ENCODE results near the gene UNC13D.
A peak's percentile ranks its signal among the peaks of the same experiment; 100 is the strongest.

UNC13D gene

GRCh38 chr17:75834279-75834920 lies 9.8 kb downstream of the UNC13D start:
- no peak for DNase-seq (ENCODE audit: low read depth in 3 of 3)

DNA sequence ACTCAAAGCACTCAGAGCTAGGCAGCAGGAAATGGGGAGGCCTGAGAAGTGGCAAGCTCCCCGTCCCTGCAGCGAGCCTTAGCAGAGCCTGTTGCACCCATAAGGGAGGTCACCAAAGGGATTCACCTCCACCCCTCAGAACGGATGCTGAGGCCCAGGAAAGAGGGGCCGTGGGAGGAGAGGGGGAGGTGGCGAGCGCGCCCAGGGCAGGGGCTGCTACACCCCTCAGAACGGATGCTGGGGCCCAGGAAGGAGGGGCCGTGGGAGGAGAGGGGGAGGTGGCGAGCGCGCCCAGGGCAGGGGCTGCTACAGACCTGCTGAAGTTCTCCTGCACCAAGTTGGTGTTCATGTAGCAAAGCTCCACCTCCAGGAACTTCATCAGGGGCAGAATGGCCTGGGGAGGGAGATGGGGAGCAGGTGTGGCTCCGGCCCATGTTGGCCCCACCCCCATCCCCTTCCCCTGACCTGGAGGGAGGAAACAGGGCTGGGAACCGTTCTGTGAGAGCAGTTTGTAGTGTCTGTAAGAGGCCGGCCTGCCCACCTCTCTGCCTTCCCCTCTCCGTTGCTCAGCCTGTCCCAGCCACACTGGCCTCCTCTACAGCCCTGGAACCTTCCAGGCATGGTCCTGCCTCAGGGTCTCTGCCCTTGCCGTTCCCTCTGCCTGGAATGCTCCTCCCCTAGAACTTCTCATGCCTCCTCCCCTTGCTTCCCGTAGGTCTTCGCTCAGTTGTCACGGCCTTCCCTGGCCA lies 11.4 kb downstream of the UNC13D start:
- DNase-seq (ENCODE audit: low read depth in 3 of 3), result no peak

GRCh38 chr17:75832164-75832651 lies 12.0 kb downstream of the UNC13D start:
- DNase-seq (ENCODE audit: low read depth in 3 of 3), result no peak

DNA sequence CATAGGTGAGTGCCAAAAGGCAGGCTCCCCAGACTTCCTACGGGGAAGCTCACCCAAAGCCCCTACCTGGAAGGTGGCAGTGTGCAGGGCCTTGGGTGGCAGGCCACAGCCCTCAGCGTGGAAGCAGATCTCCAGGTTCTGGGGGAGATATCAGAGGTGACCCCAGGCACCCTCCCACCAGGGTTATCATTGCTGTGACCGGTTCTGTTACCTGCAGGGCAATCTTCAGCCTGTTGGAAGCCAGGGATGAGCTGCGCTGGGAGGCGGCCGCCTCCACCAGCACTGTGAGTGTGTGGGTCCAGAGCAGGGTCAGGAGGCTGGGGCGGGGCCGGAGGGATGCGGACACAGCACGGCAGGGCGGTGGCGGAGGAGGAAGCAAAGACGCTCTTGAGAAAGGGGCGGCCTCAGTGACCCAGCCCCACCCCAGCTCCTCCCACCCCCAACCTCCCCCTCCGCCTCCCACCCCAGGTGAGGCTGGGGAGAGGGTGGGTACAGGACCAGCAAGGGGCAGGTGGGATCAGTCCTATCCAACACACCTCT lies 13.1 kb downstream of the UNC13D start:
- no peak for DNase-seq (ENCODE audit: low read depth in 3 of 3)

DNA sequence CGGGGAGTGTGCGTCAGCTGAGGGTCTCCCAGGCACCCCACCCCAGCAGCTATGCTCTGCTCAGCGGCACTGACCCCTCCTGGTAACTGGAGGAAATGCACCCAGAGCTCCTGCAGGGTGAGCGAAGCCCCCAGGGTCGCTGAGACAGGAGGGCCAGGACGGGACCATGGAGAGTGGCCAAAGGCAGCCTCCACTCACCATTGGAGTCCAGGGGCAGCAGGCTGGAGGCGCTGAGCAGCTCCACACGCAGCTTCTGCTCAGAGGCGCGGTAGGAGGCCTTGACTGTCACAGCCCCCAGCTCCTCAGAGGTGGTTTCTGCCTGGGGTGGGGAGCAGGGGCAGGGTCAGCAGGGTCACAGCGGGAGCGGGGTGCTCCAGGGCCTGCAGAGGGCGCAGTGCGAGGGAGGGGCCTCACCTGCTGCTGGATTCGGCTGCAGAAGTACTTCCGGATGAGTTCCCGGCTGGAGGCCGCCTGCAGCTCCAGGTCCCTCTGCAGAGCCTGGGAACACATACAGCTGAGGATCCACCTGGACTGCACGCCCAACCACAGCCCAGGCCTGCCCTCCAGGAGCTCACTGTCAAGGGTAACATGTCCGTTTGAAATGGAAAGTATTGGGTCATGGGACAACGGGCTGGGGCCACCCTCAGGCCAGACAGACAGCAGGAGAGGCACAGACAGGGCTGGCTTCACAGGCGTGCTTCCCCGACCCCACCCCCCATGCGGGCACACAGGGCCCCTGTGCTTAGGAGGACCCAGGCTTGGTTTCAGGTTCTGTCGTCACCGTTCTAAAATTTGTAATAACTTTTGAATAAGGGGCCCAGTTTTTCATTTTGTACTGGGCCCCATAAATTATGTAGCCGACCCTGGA lies 13.8 kb downstream of the UNC13D start:
- DNase-seq (ENCODE audit: low read depth in 3 of 3), result no peak

GRCh38 chr17:75829747-75830146 lies 14.5 kb downstream of the UNC13D start:
- no peak for DNase-seq (ENCODE audit: low read depth in 3 of 3)

GRCh38 chr17:75828741-75829140 lies 15.5 kb downstream of the UNC13D start:
- DNase-seq (ENCODE audit: low read depth in 3 of 3), result no peak

DNA sequence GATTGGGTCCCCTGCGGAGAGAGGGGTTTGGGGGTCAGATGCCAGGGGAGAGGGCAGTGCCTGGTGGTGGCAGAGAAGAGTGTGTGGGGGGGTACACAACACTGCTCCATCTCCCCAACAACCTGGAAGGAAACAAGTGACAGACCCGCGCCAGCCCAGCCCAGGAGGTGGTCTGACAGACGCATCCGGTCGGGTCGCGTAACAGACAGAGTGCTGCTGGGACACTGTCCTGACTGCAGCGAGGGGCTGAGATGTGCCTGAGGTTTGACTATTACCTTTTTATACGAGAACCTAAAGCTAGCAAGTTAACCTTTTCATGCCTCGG lies 16.2 kb downstream of the UNC13D start:
- DNase-seq (ENCODE audit: low read depth in 3 of 3), result no peak

DNA sequence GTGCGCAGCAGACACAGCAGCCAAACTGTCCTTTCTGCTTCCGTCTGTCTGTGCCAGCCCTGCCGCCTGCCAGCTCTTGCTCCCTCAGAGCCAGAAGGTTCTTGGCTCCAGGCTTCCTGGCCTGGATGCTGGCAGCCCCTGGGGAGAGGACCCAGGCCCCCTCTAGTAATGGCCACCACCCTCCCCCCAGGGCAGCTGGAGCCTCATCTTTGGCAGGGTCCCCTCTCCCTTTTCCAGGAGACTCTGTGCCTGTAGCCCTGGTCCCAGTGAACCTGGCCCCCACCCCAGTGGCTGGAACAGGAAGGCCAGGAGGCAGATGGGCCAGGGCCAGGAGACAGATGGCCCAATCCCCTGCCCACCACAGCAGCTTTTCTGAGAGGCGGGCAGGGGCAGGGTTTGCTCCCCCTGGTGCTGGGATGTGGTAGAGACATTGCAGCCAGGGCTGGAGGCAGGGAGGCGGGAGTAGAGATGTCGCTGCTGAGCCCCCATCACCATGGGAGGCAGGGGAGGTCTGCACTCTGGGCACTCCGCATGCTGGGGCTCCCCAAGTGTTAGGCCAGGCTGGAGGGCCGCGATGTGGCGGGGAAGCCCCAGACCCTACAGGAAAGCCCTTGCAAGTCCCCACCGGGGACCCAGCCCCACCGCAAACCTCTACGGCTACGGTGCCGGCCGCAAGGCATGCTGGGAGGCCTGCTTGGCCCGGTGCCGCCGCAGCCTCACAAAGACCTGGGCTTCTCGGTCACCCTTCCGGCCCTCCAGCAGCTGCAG lies 16.7 kb downstream of the UNC13D start:
- DNase-seq (ENCODE audit: low read depth in 3 of 3), result peak in 2 of 3 experiments; percentile 26 to 57

GRCh38 chr17:75826561-75827307 lies 17.5 kb downstream of the UNC13D start:
- no peak for DNase-seq (ENCODE audit: low read depth in 3 of 3)

- no peak for DNase-seq (ENCODE audit: low read depth in 3 of 3)
Measured at GRCh38 chr17:75825748-75826370, 18.3 kb downstream of the UNC13D start.

DNA sequence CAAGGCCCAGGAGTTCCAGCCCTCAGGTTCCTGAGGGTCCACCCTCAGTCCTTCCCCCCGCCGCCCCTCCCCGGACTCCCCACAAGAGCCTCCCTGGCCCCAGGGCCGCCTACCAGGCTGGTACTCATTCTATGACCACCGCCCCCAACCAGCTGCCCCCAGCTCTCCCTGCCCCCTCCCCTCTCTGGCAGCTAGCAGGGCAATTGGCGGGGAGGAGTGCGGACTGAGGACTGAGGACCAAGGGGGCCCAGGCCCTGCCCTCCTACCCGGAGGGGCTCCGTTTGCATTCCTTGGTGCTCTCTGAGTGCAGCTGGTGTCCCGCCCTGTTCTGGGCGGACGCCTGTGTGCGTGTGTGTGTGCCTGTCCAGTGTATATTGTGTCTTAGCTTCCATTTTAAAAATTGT lies 19.1 kb downstream of the UNC13D start:
- no peak for DNase-seq (ENCODE audit: low read depth in 3 of 3)

DNA sequence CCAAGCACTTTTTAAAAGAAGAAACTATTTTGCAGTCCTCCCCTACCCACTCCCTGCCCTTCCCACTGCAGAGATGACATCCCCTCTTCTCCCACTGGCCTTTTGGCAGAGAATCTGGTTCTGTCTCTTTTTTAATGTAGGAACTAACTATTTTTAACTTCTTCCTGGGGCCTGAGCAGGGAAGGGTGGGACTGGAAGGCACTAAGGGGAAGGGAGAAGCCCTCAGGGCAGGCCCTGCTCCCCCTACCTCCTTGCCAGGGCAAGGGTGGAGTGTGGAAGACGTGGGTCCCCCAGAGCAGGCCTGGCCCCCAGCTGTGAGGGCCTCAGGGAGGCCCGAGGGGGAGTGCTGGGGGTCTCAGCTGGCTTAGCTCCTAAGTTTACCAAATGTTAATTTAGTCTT lies 19.5 kb downstream of the UNC13D start:
- DNase-seq (ENCODE audit: low read depth in 3 of 3), result no peak

DNA sequence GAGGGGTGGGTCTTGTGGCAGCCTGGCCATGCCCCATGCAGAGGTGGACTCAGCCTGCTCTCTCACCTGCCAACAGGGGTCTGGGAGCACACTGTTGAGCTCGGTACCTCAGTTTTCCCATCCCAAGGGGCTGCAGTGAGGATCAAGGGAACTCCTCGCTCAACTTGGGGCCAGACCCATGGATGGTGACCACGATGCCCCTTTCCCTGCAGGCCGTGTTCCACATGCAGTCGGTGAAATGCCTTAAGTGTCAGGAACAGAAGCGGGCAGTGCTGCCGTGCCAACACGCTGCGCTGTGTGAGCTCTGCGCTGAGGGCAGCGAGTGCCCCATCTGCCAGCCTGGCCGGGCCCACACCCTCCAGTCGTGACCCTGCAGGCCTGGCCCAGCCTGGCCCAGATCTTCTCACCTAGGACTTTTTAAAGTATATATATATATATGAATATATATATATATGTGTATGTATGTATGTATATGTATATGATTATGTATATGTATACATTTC lies 20.1 kb downstream of the UNC13D start:
- DNase-seq (ENCODE audit: low read depth in 3 of 3), result no peak

GRCh38 chr17:75823257-75824041 lies 20.8 kb downstream of the UNC13D start:
- no peak for DNase-seq (ENCODE audit: low read depth in 3 of 3)

- DNase-seq (ENCODE audit: low read depth in 3 of 3), result no peak
Measured at GRCh38 chr17:75822800-75823166, 21.4 kb downstream of the UNC13D start.

- no peak for DNase-seq (ENCODE audit: low read depth in 3 of 3)
Measured at GRCh38 chr17:75822119-75822799, 21.9 kb downstream of the UNC13D start.

GRCh38 chr17:75821552-75821951 lies 22.7 kb downstream of the UNC13D start:
- no peak for DNase-seq (ENCODE audit: low read depth in 3 of 3)

All from stimulated activated CD4-positive, alpha-beta T cell treated with anti-CD3 and anti-CD28 coated beads, TNF-alpha, amount 100 ng/mL, for 4 hours (primary cell).